ENCODE measurements around the gene ZFY. TPM values are rescaled to one million over a fixed set of nuclear protein-coding genes. Genes with fewer than 3 reads are reported as not detected.

Gene ZFY
- total RNA-seq, 1 experiment from 2014 or later: not detected

DNA sequence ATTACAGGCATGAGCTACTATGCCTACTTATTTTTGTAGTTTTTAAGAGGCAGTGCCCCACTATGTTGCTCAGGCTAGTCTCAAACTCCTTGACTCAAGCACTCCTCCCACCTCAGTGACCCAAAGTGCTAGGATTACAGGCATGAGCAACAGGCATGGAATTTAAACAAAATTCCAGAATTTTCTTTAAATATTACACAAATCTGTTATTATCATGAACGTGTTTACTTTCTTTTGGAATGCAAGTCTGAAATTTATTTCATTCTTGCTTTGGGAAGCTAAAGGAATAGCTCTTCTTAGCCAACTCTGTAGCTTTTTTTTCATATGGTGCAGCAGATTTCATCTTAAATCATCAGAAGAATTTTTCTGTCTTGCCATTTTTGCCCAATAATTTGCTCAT, 27.8 kb upstream of the ZFY start:
- no peaks in the 10 kb centered on the region for H3K36me3 ChIP-seq (ENCODE audit: low read depth, low read length)
- intact Hi-C loops (cut with micrococcal nuclease): no loop called here
- no peak overlapping the region for H3K9ac ChIP-seq (ENCODE audit: low read length)
- no peaks in the 10 kb centered on the region for H3K4me1 ChIP-seq (ENCODE audit: insufficient read depth, low read length)
- no peaks in the 10 kb centered on the region for H3K79me2 ChIP-seq (ENCODE audit: low read length)
- no peak for DNase-seq
- H3K4me2 ChIP-seq (ENCODE audit: low read length): no peak overlapping the region
- POLR2A ChIA-PET (ENCODE audit: unreplicated experiment): no interaction called here
- H3F3A ChIP-seq (ENCODE audit: low read length, unreplicated experiment): no peaks in the 10 kb centered on the region
- no peak overlapping the region for H3K4me3 ChIP-seq (ENCODE audit: low read length)
- CTCF ChIA-PET: no interaction called here
- H2AFZ ChIP-seq (ENCODE audit: low read length): no peak overlapping the region
- no peaks in the 10 kb centered on the region for H3K27me3 ChIP-seq (ENCODE audit: low read length)
- ATAC-seq: no peak
- H3K27ac ChIP-seq (ENCODE audit: low read length): no peak overlapping the region
- H3K9me2 ChIP-seq (replicated peaks; ENCODE audit: low read length): no peaks in the 10 kb centered on the region
- H4K20me1 ChIP-seq (ENCODE audit: low read length): no peaks in the 10 kb centered on the region
- H3K9me3 ChIP-seq (ENCODE audit: low read length): no peaks in the 10 kb centered on the region
- TF ChIP-seq EZH2 (IDR thresholded peaks at IDR 0.05; ENCODE audit: low read length, unreplicated experiment) (no peak), EZH2phosphoT487 (IDR thresholded peaks at IDR 0.05; ENCODE audit: borderline replicate concordance, low read length) (no peak), CTCF (conservative IDR thresholded peaks at IDR 0.05; ENCODE audit: low read depth, low read length) (no peak)
- BruUV-seq (replicated peaks): no TSS peak

DNA sequence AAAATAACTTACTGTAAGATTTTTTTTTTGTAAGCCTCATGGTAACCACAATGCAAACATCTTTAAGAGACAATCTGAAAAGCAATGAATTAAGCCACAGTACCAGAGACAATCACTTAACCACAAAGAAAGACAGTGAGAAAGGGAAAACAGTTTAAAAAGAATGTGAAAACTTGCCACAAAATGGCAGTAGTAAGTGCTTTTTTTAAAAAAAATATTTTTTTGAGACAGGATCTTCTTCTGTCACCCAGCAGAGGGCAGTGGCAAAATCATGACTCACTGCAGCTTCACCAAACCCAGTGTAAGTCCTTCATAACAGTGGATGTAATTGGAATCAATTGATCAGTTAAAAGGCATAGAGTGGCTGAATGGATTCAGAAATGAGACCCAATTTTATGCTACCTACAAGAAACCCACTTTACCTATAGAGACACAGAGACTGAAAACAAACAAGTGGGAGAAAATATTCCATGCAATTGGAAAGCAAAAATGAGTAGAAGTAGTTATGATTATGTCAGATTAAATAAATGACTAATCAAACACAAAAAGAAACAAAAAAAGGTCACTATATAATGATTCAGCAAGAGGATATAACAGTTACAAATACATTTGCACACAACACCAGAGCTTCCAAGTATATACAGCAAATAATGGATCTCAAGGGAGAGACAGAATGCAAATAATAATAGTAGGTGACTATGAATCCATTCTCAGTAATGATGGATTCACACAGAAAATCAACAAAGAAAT, 21.9 kb upstream of the ZFY start:
- no peak for TF ChIP-seq CTCF (conservative IDR thresholded peaks at IDR 0.05; ENCODE audit: low read depth, low read length)
- TF ChIP-seq EZH2 (IDR thresholded peaks at IDR 0.05; ENCODE audit: low read length, unreplicated experiment): no peak
- no peak for TF ChIP-seq EZH2phosphoT487 (IDR thresholded peaks at IDR 0.05; ENCODE audit: borderline replicate concordance, low read length)
- H3K27me3 ChIP-seq (ENCODE audit: low read length): no peaks in the 10 kb centered on the region
- intact Hi-C loops (cut with micrococcal nuclease): no loop called here
- no peaks in the 10 kb centered on the region for H4K20me1 ChIP-seq (ENCODE audit: low read length)
- H3K9ac ChIP-seq (ENCODE audit: low read length): no peak overlapping the region
- H3F3A ChIP-seq (ENCODE audit: low read length, unreplicated experiment): no peaks in the 10 kb centered on the region
- H3K79me2 ChIP-seq (ENCODE audit: low read length): no peaks in the 10 kb centered on the region
- ChIA-PET CTCF (no interaction called here), POLR2A (ENCODE audit: unreplicated experiment) (no interaction called here)
- no peaks in the 10 kb centered on the region for H3K9me2 ChIP-seq (replicated peaks; ENCODE audit: low read length)
- no peak overlapping the region for H2AFZ ChIP-seq (ENCODE audit: low read length)
- no peak overlapping the region for H3K4me3 ChIP-seq (ENCODE audit: low read length)
- no peak overlapping the region for H3K4me2 ChIP-seq (ENCODE audit: low read length)
- H3K27ac ChIP-seq (ENCODE audit: low read length): no peak overlapping the region
- no peaks in the 10 kb centered on the region for H3K36me3 ChIP-seq (ENCODE audit: low read depth, low read length)
- ATAC-seq (no peak), DNase-seq (no peak)
- no peaks in the 10 kb centered on the region for H3K9me3 ChIP-seq (ENCODE audit: low read length)
- no TSS peak for BruUV-seq (replicated peaks)
- no peaks in the 10 kb centered on the region for H3K4me1 ChIP-seq (ENCODE audit: insufficient read depth, low read length)

GRCh38 chrY:2934078-2934477, 1.1 kb upstream of the ZFY start:
- H3K27me3 ChIP-seq (ENCODE audit: low read length): no peaks in the 10 kb centered on the region
- H3K36me3 ChIP-seq (ENCODE audit: low read depth, low read length): no peaks in the 10 kb centered on the region
- no peaks in the 10 kb centered on the region for H3K4me1 ChIP-seq (ENCODE audit: insufficient read depth, low read length)
- no peaks in the 10 kb centered on the region for H4K20me1 ChIP-seq (ENCODE audit: low read length)
- no peak overlapping the region for H3K27ac ChIP-seq (ENCODE audit: low read length)
- ATAC-seq (no peak), DNase-seq (no peak)
- no peak overlapping the region for H3K4me3 ChIP-seq (ENCODE audit: low read length)
- H3F3A ChIP-seq (ENCODE audit: low read length, unreplicated experiment): no peaks in the 10 kb centered on the region
- ChIA-PET CTCF (no interaction called here), POLR2A (ENCODE audit: unreplicated experiment) (no interaction called here)
- no peak for TF ChIP-seq CTCF (conservative IDR thresholded peaks at IDR 0.05; ENCODE audit: low read depth, low read length)
- no peak for TF ChIP-seq EZH2phosphoT487 (IDR thresholded peaks at IDR 0.05; ENCODE audit: borderline replicate concordance, low read length)
- intact Hi-C loops (cut with micrococcal nuclease): no loop called here
- no peaks in the 10 kb centered on the region for H3K9me3 ChIP-seq (ENCODE audit: low read length)
- H3K4me2 ChIP-seq (ENCODE audit: low read length): no peak overlapping the region
- H2AFZ ChIP-seq (ENCODE audit: low read length): no peak overlapping the region
- no peaks in the 10 kb centered on the region for H3K79me2 ChIP-seq (ENCODE audit: low read length)
- no peak overlapping the region for H3K9ac ChIP-seq (ENCODE audit: low read length)
- no peaks in the 10 kb centered on the region for H3K9me2 ChIP-seq (replicated peaks; ENCODE audit: low read length)
- no TSS peak for BruUV-seq (replicated peaks)

All from PC-3 (cell line).